Measurements from ENCODE around the gene AP4M1.

DNA sequence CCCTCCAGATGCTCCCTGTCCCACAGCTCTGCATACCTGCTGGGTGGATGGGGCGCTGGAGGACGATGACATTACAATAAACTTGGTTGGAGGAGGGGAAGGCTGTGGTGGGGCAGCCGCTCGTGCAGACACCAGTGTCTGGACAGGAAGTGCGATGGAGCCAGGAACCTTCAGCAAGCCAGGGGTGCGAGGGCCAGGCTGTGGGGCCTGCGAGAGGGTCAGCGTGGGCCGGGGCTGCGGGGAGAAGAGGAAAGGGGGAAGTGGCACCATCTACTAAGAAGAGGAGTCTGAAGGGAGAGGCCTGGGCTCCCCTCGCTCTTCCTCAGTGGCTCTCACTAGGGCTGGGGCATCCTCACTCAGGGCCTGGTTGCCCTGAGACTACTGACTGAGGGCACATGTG, 6.4 kb downstream of the AP4M1 start:
- TF ChIP-seq EZH2phosphoT487 (IDR thresholded peaks at IDR 0.05; ENCODE audit: borderline replicate concordance) (no peak), CTCF (conservative IDR thresholded peaks at IDR 0.05; ENCODE audit: low read length) (no peak)

Data from Loucy (cell line).